Activated naive CD8-positive, alpha-beta T cell treated with anti-CD3 and anti-CD28 coated beads, Interleukin-2, amount 50 U/mL, for 24 hours (primary cell): ENCODE measurements around the gene PYDC1.

Experiments used
- ATAC-seq: fragments of 150-1000 bp; cut with Tn5 transposase; one replicate; pipeline ENCODE4 v1.10.0; 2021
- DNase-seq: peaks from one replicate; pipeline ENCODE4 v3.0.0; 2021
- H3K27ac Mint-ChIP-seq: one replicate; pipeline ENCODE4 v1.8.0; 2021; ENCODE audit warnings: mild to moderate bottlenecking, mixed read lengths
- H3K27me3 Mint-ChIP-seq: one replicate; pipeline ENCODE4 v1.8.0; 2021; ENCODE audit warnings: mixed read lengths
- H3K36me3 Mint-ChIP-seq: one replicate; pipeline ENCODE4 v1.8.0; 2021; ENCODE audit warnings: low read depth, mixed read lengths
- H3K4me1 Mint-ChIP-seq: one replicate; pipeline ENCODE4 v1.8.0; 2021; ENCODE audit warnings: mixed read lengths
- H3K4me3 Mint-ChIP-seq: one replicate; pipeline ENCODE4 v1.8.0; 2021; ENCODE audit warnings: mild to moderate bottlenecking, moderate library complexity, mixed read lengths
- H3K9me3 Mint-ChIP-seq: one replicate; pipeline ENCODE4 v1.8.0; 2021; ENCODE audit warnings: mixed read lengths

PYDC1 gene

DNA sequence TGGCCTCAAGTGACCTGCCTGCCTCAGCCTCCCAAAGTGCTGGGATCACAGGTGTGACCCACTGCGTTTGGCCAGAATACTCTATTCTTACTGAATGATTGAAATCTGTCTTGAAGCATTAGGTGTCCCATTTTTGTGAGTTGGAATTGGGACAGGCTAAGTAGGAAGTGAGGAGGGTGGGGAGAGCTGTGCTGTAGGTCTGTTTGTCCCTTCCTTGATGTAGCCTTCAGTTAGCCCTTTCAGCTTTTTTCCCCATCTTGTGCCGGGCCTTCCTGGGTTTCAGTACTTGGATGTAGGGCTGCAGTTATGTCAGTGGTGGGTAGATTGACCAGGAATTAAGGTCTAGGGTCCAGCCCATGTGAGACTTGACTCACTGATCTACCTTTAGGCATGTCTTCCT lies 23.1 kb downstream of the PYDC1 start:
- ATAC-seq, result no peak
- DNase-seq, result no peak
- peaks cover 74% of the 10 kb centered on the region for H3K36me3 Mint-ChIP-seq
- no peaks in the 10 kb centered on the region for H3K9me3 Mint-ChIP-seq
- H3K27me3 Mint-ChIP-seq, result no peaks in the 10 kb centered on the region
- H3K4me3 Mint-ChIP-seq, result no peak overlapping the region
- peaks cover 62% of the 10 kb centered on the region for H3K4me1 Mint-ChIP-seq
- no peak overlapping the region for H3K27ac Mint-ChIP-seq

DNA sequence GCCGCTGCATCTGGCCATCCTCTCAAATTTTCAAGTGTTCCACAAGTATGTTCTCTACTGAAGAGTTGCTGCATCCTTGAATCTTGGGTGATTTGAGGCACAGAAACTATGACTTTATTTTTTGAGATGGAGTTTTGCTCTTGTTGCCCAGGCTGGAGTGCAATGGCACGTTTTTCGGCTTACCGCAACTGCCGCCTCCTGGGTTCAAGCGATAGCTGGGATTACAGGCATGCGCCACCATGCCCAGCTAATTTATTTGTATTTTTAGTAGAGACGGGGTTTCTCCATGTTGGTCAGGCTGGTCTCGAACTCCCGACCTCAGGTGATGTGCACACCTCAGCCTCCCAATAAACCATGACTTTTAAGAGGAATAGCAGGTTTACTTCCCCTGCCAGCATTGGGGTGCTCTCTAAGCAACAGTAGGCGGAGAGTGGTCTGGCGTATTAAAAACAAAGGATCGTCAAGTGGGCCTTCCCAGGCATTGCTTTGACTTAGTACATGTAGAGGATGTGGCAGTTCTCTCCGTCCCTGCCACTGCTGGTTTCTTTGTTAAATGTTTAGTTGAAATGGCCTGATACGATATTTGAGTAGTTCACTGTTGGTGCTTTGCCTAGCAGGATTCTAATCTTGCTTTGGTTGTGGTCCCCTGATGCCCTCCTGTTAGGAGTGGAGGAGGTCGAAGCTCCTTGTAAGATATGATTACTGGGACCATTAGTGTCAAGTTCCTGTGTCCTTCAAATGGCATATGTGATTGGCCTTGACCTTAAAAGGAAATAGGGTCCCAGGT lies 23.9 kb downstream of the PYDC1 start:
- no peaks in the 10 kb centered on the region for H3K9me3 Mint-ChIP-seq
- H3K27ac Mint-ChIP-seq, result peak overlapping the region; percentile 68
- H3K27me3 Mint-ChIP-seq, result no peaks in the 10 kb centered on the region
- DNase-seq (no peak), ATAC-seq (no peak)
- H3K4me3 Mint-ChIP-seq, result no peak overlapping the region
- H3K36me3 Mint-ChIP-seq, result peaks cover 83% of the 10 kb centered on the region
- peaks cover 62% of the 10 kb centered on the region for H3K4me1 Mint-ChIP-seq

DNA sequence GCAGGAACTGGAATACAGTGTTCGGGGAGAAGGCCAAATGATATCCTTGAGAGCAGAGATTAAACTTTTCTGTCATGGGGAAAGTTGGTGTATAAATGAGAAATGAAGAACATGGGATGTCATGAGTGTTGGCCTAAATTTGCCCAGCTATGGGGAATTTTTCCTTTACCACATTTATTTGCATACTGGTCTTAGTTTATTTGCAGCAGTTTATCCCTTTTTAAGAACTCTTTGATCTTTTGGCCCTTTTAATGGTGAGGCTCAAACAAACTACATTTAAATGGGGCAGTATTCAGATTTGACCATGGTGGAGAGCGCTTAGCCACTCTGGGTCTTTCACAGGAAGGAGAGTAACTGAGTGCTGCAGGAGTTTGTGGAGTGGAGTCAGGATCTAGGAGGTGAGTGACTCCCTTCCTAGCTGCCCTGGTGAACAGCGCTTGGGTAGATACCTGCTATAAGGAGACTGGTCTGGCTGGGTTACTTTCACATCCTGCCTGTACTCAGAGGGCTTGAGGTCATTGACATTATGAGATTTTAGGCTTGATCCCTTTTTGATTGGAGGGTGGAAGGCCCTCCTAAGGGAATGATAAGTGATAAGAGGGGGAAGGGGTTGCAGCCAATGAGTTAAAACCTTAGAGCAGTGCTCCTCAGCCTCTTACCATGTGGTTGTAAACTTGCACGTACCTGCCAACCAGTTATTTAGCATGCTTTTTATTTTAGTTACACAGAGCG lies 25.1 kb downstream of the PYDC1 start:
- ATAC-seq (no peak), DNase-seq (no peak)
- H3K4me3 Mint-ChIP-seq, result no peak overlapping the region
- no peaks in the 10 kb centered on the region for H3K27me3 Mint-ChIP-seq
- peaks cover 70% of the 10 kb centered on the region for H3K4me1 Mint-ChIP-seq
- H3K27ac Mint-ChIP-seq, result peak overlapping the region; percentile 76
- H3K9me3 Mint-ChIP-seq, result no peaks in the 10 kb centered on the region
- peaks cover 94% of the 10 kb centered on the region for H3K36me3 Mint-ChIP-seq

DNA sequence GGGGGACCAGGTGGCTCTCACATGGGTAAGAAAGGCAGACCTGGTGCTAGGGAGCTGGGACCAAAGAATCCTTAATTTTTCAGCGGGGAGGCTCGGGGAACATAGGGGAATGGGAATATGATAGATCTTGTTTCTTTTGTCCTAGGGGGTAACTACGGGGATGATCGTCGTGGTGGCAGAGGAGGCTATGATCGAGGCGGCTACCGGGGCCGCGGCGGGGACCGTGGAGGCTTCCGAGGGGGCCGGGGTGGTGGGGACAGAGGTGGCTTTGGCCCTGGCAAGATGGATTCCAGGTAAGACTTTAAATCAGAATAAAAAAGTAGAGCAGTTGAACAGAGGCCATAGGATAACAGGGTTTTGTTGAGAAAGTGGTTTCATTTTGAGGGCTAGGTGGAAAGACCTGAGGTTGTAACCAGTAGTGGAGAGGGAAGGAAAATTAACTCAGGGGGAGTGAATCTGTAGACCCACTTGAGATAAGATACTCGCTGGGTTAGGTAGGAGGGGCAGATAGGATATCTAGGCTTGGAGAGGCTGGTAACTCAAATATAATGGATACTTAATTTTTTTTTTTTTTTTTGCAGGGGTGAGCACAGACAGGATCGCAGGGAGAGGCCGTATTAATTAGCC lies 26.0 kb downstream of the PYDC1 start:
- H3K9me3 Mint-ChIP-seq, result no peaks in the 10 kb centered on the region
- H3K36me3 Mint-ChIP-seq, result peaks cover 95% of the 10 kb centered on the region
- H3K27me3 Mint-ChIP-seq, result no peaks in the 10 kb centered on the region
- DNase-seq, result no peak
- ATAC-seq, result no peak
- H3K4me3 Mint-ChIP-seq, result no peak overlapping the region
- H3K27ac Mint-ChIP-seq, result peak overlapping the region; percentile 12
- H3K4me1 Mint-ChIP-seq, result peaks cover 72% of the 10 kb centered on the region

DNA sequence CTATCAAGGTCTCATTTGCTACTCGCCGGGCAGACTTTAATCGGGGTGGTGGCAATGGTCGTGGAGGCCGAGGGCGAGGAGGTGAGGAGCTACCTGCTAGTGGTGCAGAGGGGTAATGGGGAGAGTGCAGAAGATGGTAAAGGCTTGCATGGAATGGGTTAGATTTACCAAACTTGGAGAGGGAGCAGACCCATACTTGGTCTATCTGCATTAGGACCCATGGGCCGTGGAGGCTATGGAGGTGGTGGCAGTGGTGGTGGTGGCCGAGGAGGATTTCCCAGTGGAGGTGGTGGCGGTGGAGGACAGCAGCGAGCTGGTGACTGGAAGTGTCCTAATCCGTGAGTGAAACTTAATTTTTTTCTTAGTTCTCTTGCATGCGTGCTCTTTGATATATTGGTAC lies 26.9 kb downstream of the PYDC1 start:
- Mint-ChIP-seq H3K4me1 (peaks cover 79% of the 10 kb centered on the region), H3K27ac (peak overlapping the region; percentile 87), H3K27me3 (no peaks in the 10 kb centered on the region), H3K9me3 (no peaks in the 10 kb centered on the region), H3K4me3 (peak overlapping the region; percentile 50), H3K36me3 (peaks cover 97% of the 10 kb centered on the region)
- no peak for DNase-seq
- ATAC-seq, result no peak

DNA sequence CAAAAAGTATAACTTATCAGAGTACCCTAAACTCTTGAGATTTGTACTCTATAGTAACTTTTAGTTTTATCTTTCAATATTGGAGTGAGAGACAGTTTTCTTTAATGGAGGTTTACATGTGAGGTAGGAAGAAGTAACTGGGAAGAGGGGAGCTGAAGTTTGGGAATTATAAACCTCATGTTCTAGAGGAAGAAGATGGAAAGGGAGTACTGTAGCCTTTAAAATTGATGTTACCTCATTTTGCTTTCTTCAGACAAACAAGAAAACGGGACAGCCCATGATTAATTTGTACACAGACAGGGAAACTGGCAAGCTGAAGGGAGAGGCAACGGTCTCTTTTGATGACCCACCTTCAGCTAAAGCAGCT lies 27.5 kb downstream of the PYDC1 start:
- Mint-ChIP-seq H3K9me3 (no peaks in the 10 kb centered on the region), H3K36me3 (peaks cover 98% of the 10 kb centered on the region), H3K4me3 (peak overlapping the region; percentile 2), H3K4me1 (peaks cover 82% of the 10 kb centered on the region), H3K27ac (peak overlapping the region; percentile 87), H3K27me3 (no peaks in the 10 kb centered on the region)
- no peak for DNase-seq
- no peak for ATAC-seq

DNA sequence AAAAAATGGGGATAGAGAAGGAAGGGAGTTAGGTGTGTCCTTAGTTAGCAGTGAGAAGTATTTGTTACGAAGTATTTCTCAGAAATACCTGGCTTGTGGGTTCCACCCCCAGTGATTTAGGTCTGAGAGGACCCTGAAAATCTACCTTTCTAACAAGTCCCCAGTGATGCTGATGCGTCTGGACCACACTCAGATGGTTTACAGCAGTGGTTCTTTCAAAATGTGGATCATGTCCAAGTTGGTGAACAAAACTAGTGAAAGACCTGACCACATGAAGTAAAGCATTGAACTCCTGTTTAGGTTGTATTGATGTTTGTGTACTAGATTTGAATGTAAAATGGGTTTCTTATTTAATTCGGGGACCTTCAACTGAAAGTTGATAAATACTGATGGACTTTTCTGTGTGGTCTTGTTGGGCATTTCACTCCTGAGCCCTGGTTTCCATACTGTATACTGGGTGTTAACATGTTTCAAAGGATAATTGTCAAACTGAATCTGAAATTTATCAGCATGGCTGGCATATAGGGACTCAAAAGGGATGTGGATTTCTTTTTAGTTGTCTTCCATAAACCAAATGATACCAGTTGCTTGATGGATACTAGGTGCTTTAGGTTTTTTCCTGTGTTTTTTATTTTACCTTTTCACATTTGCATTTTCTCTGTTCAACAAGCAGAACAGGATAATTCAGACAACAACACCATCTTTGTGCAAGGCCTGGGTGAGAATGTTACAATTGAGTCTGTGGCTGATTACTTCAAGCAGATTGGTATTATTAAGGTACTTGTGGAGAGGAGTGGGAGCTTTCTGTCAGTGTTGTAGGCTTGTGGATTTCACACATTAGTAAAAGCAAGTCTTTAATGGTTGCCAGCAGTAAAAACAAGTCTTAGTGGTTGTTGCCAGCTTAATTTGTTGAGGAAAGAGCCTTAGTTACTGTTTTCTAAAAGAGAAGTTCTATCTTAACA lies 28.2 kb downstream of the PYDC1 start:
- Mint-ChIP-seq H3K4me1 (peaks cover 83% of the 10 kb centered on the region), H3K4me3 (peak overlapping the region; percentile 12), H3K9me3 (no peaks in the 10 kb centered on the region), H3K27ac (peak overlapping the region; percentile 87), H3K27me3 (no peaks in the 10 kb centered on the region), H3K36me3 (peaks cover 97% of the 10 kb centered on the region)
- ATAC-seq (no peak), DNase-seq (no peak)

DNA sequence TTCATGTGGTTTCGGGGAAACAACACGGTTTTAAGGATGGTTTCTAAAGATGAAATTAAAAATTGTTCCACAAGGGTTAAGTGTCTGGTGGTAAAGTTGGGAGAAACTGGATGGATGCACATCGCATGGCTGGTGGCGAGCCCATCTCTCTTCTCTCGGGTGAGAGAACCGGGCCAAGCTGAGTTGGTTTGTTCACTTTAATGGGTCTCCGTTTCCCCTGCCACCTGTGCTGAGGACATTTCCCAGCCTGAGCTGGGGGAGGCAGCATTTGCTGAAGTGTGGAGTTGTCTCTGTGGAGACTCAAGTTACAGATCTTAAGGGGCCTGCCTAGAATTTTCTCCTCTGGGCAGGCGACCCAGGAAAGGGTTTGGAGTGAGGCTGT lies 29.1 kb downstream of the PYDC1 start:
- H3K27me3 Mint-ChIP-seq, result no peaks in the 10 kb centered on the region
- peak overlapping the region; percentile 87 for H3K27ac Mint-ChIP-seq
- H3K9me3 Mint-ChIP-seq, result no peaks in the 10 kb centered on the region
- H3K4me1 Mint-ChIP-seq, result peaks cover 87% of the 10 kb centered on the region
- no peak overlapping the region for H3K4me3 Mint-ChIP-seq
- H3K36me3 Mint-ChIP-seq, result peaks cover 98% of the 10 kb centered on the region
- DNase-seq, result no peak
- ATAC-seq, result no peak

DNA sequence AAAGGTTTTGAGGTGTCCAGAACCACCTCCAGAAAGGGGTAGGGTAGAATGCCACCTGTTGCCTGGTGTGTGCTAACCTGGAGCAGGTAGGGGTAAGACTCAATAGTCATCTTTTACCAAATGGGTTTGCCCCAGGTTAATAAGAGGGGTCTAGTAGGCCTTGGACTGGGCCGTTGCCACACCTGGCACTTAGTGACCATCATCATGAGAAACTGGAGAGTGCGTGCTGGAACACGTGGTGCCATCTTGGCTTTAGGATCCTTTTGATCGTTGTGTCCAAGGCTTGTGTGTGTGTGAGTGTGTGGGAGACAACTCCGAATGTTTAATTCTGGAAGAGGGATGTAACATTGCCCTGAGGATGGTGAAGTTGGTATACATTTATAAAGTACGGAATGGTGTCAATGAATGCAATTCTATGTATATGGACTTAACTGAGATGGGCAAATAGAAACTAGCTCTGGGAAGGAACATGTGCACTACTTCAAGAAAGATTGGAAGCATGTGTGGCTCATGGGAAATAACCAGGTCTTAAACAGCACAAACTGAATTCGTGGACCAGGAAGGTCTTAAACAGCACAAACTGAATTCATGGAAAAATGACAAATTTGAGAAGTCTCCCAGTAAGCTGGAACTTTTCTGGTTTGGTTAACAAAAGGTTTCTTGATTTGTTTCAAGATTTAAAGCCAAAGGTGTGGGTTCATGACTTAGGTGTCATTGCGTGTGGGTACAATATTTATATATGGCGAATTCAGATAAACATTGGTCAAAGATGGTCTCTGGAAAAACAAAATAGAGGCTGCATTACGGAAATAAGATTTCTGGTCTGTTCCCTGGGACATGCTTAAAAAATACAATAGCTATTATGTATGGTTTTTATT lies 29.8 kb downstream of the PYDC1 start:
- Mint-ChIP-seq H3K9me3 (no peaks in the 10 kb centered on the region), H3K4me1 (peaks cover 92% of the 10 kb centered on the region), H3K4me3 (no peak overlapping the region), H3K27me3 (no peaks in the 10 kb centered on the region), H3K36me3 (peaks cover 99% of the 10 kb centered on the region), H3K27ac (peak overlapping the region; percentile 87)
- ATAC-seq (no peak), DNase-seq (no peak)

DNA sequence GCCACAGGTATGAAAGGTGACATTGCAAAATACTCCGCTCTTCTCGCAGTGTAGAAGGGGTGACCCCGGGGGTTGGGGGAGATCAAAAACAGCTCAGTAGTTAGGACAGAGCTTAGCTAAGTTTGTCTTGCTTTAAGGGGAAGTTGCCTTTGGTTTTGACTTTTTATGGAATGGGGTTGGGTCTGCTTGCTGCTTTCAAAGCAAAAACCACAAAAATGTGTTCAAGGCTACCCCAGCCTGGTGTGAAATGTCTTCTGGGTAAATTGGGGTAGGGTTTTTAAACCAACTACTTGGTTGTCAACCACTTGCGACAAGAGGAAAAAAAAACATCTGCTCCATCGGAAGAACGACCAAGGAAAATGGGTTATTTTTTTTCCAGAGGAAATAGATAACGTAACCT lies 30.8 kb downstream of the PYDC1 start:
- ATAC-seq (no peak), DNase-seq (no peak)
- H3K9me3 Mint-ChIP-seq, result no peaks in the 10 kb centered on the region
- peaks cover 92% of the 10 kb centered on the region for H3K4me1 Mint-ChIP-seq
- peak overlapping the region; percentile 87 for H3K27ac Mint-ChIP-seq
- H3K36me3 Mint-ChIP-seq, result peaks cover 98% of the 10 kb centered on the region
- H3K27me3 Mint-ChIP-seq, result no peaks in the 10 kb centered on the region
- peak overlapping the region; percentile 97 for H3K4me3 Mint-ChIP-seq

DNA sequence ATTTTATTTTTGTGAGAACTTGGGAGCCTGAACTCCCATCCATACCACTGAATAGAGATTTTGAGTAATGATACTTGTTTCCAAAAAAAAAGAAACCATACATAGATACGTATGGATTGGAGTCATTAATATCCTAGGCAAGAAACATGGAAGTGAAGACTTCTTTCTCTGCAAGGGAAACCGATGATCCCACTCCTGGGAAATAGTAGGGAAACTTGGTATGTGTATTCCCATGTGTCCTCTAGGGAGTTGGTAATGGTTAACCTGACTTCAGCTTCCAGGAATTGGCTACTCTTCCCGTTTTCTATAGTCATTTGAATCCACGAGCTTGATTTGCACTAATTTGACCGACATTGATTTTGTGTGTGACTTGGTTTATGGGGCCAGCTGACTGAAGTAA lies 31.6 kb downstream of the PYDC1 start:
- no peaks in the 10 kb centered on the region for H3K9me3 Mint-ChIP-seq
- peak overlapping the region; percentile 87 for H3K27ac Mint-ChIP-seq
- DNase-seq (no peak), ATAC-seq (no peak)
- peak overlapping the region; percentile 97 for H3K4me3 Mint-ChIP-seq
- H3K36me3 Mint-ChIP-seq, result peaks cover 95% of the 10 kb centered on the region
- no peaks in the 10 kb centered on the region for H3K27me3 Mint-ChIP-seq
- H3K4me1 Mint-ChIP-seq, result peaks cover 87% of the 10 kb centered on the region

DNA sequence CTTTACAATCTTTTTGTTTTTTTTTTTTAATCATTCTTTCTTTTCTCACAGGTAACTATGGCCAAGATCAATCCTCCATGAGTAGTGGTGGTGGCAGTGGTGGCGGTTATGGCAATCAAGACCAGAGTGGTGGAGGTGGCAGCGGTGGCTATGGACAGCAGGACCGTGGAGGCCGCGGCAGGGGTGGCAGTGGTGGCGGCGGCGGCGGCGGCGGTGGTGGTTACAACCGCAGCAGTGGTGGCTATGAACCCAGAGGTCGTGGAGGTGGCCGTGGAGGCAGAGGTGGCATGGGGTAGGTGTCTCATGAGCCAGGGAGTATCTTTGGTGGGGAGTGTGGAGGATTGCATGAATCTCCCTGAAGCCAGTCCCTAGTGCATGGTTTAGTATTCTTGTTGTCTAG lies 32.0 kb downstream of the PYDC1 start:
- H3K9me3 Mint-ChIP-seq, result no peaks in the 10 kb centered on the region
- H3K36me3 Mint-ChIP-seq, result peaks cover 92% of the 10 kb centered on the region
- peaks cover 1% of the 10 kb centered on the region for H3K27me3 Mint-ChIP-seq
- peaks cover 85% of the 10 kb centered on the region for H3K4me1 Mint-ChIP-seq
- DNase-seq, result no peak
- no peak for ATAC-seq
- H3K4me3 Mint-ChIP-seq, result peak overlapping the region; percentile 97
- H3K27ac Mint-ChIP-seq, result peak overlapping the region; percentile 87
